HEK293T (cell line): ENCODE data around the gene SRF.

Source experiments
- ARNT ChIP-seq: fragments of 450-650 bp; IDR thresholded peaks from 2 replicates; pipeline ENCODE4 v1.6.1; 2017; ENCODE audit warnings: mild to moderate bottlenecking
- BHLHE40 ChIP-seq: fragments of 450-650 bp; IDR thresholded peaks from 2 replicates; pipeline ENCODE4 v1.6.1; 2016; ENCODE audit warnings: mild to moderate bottlenecking, moderate library complexity, borderline replicate concordance
- CTBP1 ChIP-seq: fragments of 450-650 bp; IDR thresholded peaks from 2 replicates; pipeline ENCODE4 v1.6.1; 2016; ENCODE audit warnings: borderline replicate concordance
- FOXM1 ChIP-seq: fragments of 450-650 bp; IDR thresholded peaks from 2 replicates; pipeline ENCODE4 v1.6.1; 2017; ENCODE audit warnings: mild to moderate bottlenecking, borderline replicate concordance
- HDGF ChIP-seq: fragments of 450-650 bp; IDR thresholded peaks from 2 replicates; pipeline ENCODE4 v1.6.1; 2017; ENCODE audit warnings: antibody characterized with exemption, borderline replicate concordance
- L3MBTL2 ChIP-seq: fragments of 450-650 bp; conservative IDR thresholded peaks from 2 replicates; pipeline ENCODE4 v1.6.1; 2016; ENCODE audit warnings: mild to moderate bottlenecking
- NFRKB ChIP-seq: fragments of 450-650 bp; IDR thresholded peaks from 2 replicates; pipeline ENCODE4 v1.6.1; 2016; ENCODE audit warnings: mild to moderate bottlenecking, moderate library complexity
- SP1 ChIP-seq: fragments of 450-650 bp; IDR thresholded peaks from 2 replicates; pipeline ENCODE4 v1.6.1; 2017
- SUZ12 ChIP-seq: fragments of 450-650 bp; IDR thresholded peaks from 2 replicates; pipeline ENCODE4 v1.6.1; 2016; ENCODE audit warnings: mild to moderate bottlenecking
- TARDBP ChIP-seq: fragments of 450-650 bp; IDR thresholded peaks from 2 replicates; pipeline ENCODE4 v1.6.1; 2016
- ZNF384 ChIP-seq: fragments of 450-650 bp; IDR thresholded peaks from 2 replicates; pipeline ENCODE4 v1.6.1; 2016

GRCh38 chr6:43125555-43125954 is 45.5 kb upstream of the SRF start:
- TF ChIP-seq FOXM1 (no peak), BHLHE40 (no peak), SUZ12 (no peak), L3MBTL2 (no peak), ARNT (no peak), NFRKB (no peak), HDGF (no peak), SP1 (no peak), ZNF384 (no peak), TARDBP (no peak), CTBP1 (no peak)
